HFFc6 (cell line): ENCODE data around the gene OR56B4. TPM values are rescaled to one million over a fixed set of nuclear protein-coding genes. Genes with fewer than 3 reads are reported as not detected.
"Not testable (repeated sequence)": the region's sequence is repeated elsewhere in the genome, so short reads cannot be mapped to it uniquely, and the experiment has no call there.

ENCODE experiments used
- DNase-seq: peaks from one replicate; pipeline ENCODE4 v3.0.0-alpha.2; 2018
- H3K27ac Mint-ChIP-seq: 2 replicates; pipeline ENCODE4 v1.8.0; 2020; ENCODE audit warnings: mild to moderate bottlenecking, mixed read lengths
- H3K27me3 Mint-ChIP-seq: 2 replicates; pipeline ENCODE4 v1.8.0; 2021; ENCODE audit warnings: mild to moderate bottlenecking, moderate library complexity, mixed read lengths; ENCODE audit not compliant: insufficient read depth
- H3K36me3 Mint-ChIP-seq: 2 replicates; pipeline ENCODE4 v1.8.0; 2021; ENCODE audit warnings: low read depth, mixed read lengths
- H3K4me1 Mint-ChIP-seq: 2 replicates; pipeline ENCODE4 v1.8.0; 2020; ENCODE audit warnings: low read depth, mixed read lengths
- H3K4me3 Mint-ChIP-seq: 2 replicates; pipeline ENCODE4 v1.8.0; 2020; ENCODE audit warnings: mild to moderate bottlenecking, moderate library complexity, mixed read lengths
- H3K9me3 Mint-ChIP-seq: 2 replicates; pipeline ENCODE4 v1.8.0; 2020; ENCODE audit warnings: mild to moderate bottlenecking, mixed read lengths
- CTCF ChIP-seq: fragments of 200-600 bp; sonication (generic); IDR thresholded peaks from 2 replicates; pipeline ENCODE4 v1.5.0; 2021; ENCODE audit warnings: antibody characterized with exemption, mild to moderate bottlenecking
- total RNA-seq, 6 experiments: library from RNA; stranded (reverse); fragmentation: NEBNext Ultra II Directional; extraction: Animal tissue kit (Norgen Biotek cat#: 25700); gene quantifications; 2 replicates in 1 of 6; 3 replicates in 5 of 6; pipeline ENCODE4 v1.2.3, GENCODE V29; 2021

The OR56B4 gene
- total RNA-seq, 6 experiments from 2014 or later = not detected

GRCh38 chr11:6124245-6124644, 16.8 kb downstream of the OR56B4 start:
- no peak for TF ChIP-seq CTCF
- Mint-ChIP-seq H3K27me3 (no peaks in the 10 kb centered on the region), H3K9me3 (peaks cover 8% of the 10 kb centered on the region), H3K4me1 (no peaks in the 10 kb centered on the region), H3K36me3 (no peaks in the 10 kb centered on the region), H3K27ac (no peak overlapping the region), H3K4me3 (no peak overlapping the region)
- no peak for DNase-seq

GRCh38 chr11:6127881-6128280, 20.4 kb downstream of the OR56B4 start:
- DNase-seq = no peak
- Mint-ChIP-seq H3K4me3 (no peak overlapping the region), H3K4me1 (no peaks in the 10 kb centered on the region), H3K36me3 (no peaks in the 10 kb centered on the region), H3K9me3 (peaks cover 11% of the 10 kb centered on the region), H3K27ac (no peak overlapping the region), H3K27me3 (no peaks in the 10 kb centered on the region)
- no peak for TF ChIP-seq CTCF

- no peak for DNase-seq
- Mint-ChIP-seq H3K4me1 (no peaks in the 10 kb centered on the region), H3K27ac (no peak overlapping the region), H3K36me3 (no peaks in the 10 kb centered on the region), H3K27me3 (no peaks in the 10 kb centered on the region), H3K9me3 (peaks cover 10% of the 10 kb centered on the region), H3K4me3 (no peak overlapping the region)
- TF ChIP-seq CTCF = no peak
Observed at GRCh38 chr11:6129011-6129410, 21.5 kb downstream of the OR56B4 start.

- Mint-ChIP-seq H3K36me3 (no peaks in the 10 kb centered on the region), H3K9me3 (peaks cover 10% of the 10 kb centered on the region), H3K27me3 (no peaks in the 10 kb centered on the region), H3K4me1 (no peaks in the 10 kb centered on the region), H3K27ac (no peak overlapping the region), H3K4me3 (no peak overlapping the region)
- no peak for DNase-seq
- TF ChIP-seq CTCF = no peak
Observed at GRCh38 chr11:6129635-6130034, 22.2 kb downstream of the OR56B4 start.

GRCh38 chr11:6132431-6132830, 24.9 kb downstream of the OR56B4 start:
- no peak overlapping the region for H3K4me3 Mint-ChIP-seq
- TF ChIP-seq CTCF = no peak
- no peaks in the 10 kb centered on the region for H3K27me3 Mint-ChIP-seq
- DNase-seq = no peak
- peaks cover 10% of the 10 kb centered on the region for H3K9me3 Mint-ChIP-seq
- no peaks in the 10 kb centered on the region for H3K36me3 Mint-ChIP-seq
- no peak overlapping the region for H3K27ac Mint-ChIP-seq
- no peaks in the 10 kb centered on the region for H3K4me1 Mint-ChIP-seq

- not testable (repeated sequence) for H3K27ac Mint-ChIP-seq, DNase-seq, H3K4me3 Mint-ChIP-seq, H3K9me3 Mint-ChIP-seq, H3K36me3 Mint-ChIP-seq, H3K4me1 Mint-ChIP-seq, H3K27me3 Mint-ChIP-seq
Observed at GRCh38 chr11:6135936-6136335, 28.5 kb downstream of the OR56B4 start.
